GM12878 (cell line): ENCODE data around the gene SMIM13.

Experiments used
- ATF2 ChIP-seq: IDR thresholded peaks from 2 replicates; pipeline ENCODE4 v1.6.1; 2012; ENCODE audit warnings: low read length, inconsistent platforms
- CHD2 ChIP-seq: IDR thresholded peaks from 2 replicates; pipeline ENCODE4 v1.6.1; 2011; ENCODE audit warnings: low read depth, low read length, improper control_type of control experiment, borderline replicate concordance
- ESRRA ChIP-seq: IDR thresholded peaks from 2 replicates; pipeline ENCODE4 v1.6.1; 2012; ENCODE audit warnings: mild to moderate bottlenecking, low read length, improper control_type of control experiment
- FOXK2 ChIP-seq: fragments of 450-650 bp; IDR thresholded peaks from 2 replicates; pipeline ENCODE4 v1.6.1; 2017; ENCODE audit warnings: mild to moderate bottlenecking, moderate library complexity
- FOXM1 ChIP-seq: IDR thresholded peaks from 2 replicates; pipeline ENCODE4 v1.6.1; 2012; ENCODE audit warnings: low read depth, mild to moderate bottlenecking, inconsistent platforms, low read length, moderate library complexity
- NRF1 ChIP-seq: conservative IDR thresholded peaks from 2 replicates; pipeline ENCODE4 v1.6.1; 2011; ENCODE audit warnings: mild to moderate bottlenecking, low read depth, low read length, improper control_type of control experiment
- POLR2A ChIP-seq: IDR thresholded peaks from 2 replicates; pipeline ENCODE4 v1.6.1; 2011; ENCODE audit warnings: low read depth, mild to moderate bottlenecking, low read length
- RFX5 ChIP-seq: IDR thresholded peaks from 2 replicates; pipeline ENCODE4 v1.6.1; 2011; ENCODE audit warnings: low read depth, low read length, improper control_type of control experiment
- SP1 ChIP-seq: IDR thresholded peaks from one replicate; pipeline ENCODE4 v1.6.1; 2011; ENCODE audit warnings: low read depth, low read length
- ZNF384 ChIP-seq: IDR thresholded peaks from 2 replicates; pipeline ENCODE4 v1.6.1; 2012; ENCODE audit warnings: low read depth, mild to moderate bottlenecking, low read length, improper control_type of control experiment, borderline replicate concordance
- TF ChIP-seq, protein P1 (sequence below): IDR thresholded peaks from 2 replicates; pipeline ENCODE4 v1.6.1; 2011; ENCODE audit warnings: low read depth, low read length, improper control_type of control experiment, borderline replicate concordance
- TF ChIP-seq, protein P2 (sequence below), 3 experiments: IDR thresholded peaks in 2 of 3; conservative IDR thresholded peaks in 1 of 3; 2 replicates each; pipeline ENCODE4 v1.5.1; 2011; ENCODE audit warnings: low read depth in 3 of 3, low read length in 3 of 3, mild to moderate bottlenecking in 3 of 3, control low read depth in 2 of 3, moderate library complexity in 2 of 3, inconsistent platforms in 1 of 3, mixed read lengths in 1 of 3; ENCODE audit not compliant: control insufficient read depth in 2 of 3, insufficient read depth in 1 of 3; ENCODE audit errors: extremely low read depth in 1 of 3
- TF ChIP-seq, protein P3 (sequence below): IDR thresholded peaks from 2 replicates; pipeline ENCODE4 v1.6.1; 2011; ENCODE audit warnings: low read depth, mild to moderate bottlenecking, low read length, moderate library complexity, borderline replicate concordance; ENCODE audit errors: extremely low read depth

DNA sequence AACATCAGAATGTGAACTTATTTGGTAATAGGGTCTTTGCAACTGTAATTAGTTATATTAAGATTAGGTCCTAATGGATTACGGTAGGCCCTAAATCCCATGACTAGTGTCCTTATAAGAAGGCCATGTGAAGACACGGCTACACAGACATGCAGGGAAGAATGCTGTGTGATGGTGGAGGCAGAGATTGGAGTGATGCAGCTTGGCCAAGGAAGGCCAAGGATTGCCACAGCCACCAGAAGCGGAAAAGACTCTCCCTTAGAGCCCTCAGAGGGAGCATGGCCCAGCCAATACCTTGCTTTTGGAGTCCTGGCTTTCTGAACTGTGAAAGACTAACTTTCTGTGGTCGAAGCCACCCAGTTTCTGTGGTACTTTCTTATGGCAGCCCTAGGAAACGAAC lies 9.7 kb upstream of the SMIM13 start:
- TF ChIP-seq, protein P1, sequence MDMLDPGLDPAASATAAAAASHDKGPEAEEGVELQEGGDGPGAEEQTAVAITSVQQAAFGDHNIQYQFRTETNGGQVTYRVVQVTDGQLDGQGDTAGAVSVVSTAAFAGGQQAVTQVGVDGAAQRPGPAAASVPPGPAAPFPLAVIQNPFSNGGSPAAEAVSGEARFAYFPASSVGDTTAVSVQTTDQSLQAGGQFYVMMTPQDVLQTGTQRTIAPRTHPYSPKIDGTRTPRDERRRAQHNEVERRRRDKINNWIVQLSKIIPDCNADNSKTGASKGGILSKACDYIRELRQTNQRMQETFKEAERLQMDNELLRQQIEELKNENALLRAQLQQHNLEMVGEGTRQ, result no peak
- TF ChIP-seq, protein P2, sequence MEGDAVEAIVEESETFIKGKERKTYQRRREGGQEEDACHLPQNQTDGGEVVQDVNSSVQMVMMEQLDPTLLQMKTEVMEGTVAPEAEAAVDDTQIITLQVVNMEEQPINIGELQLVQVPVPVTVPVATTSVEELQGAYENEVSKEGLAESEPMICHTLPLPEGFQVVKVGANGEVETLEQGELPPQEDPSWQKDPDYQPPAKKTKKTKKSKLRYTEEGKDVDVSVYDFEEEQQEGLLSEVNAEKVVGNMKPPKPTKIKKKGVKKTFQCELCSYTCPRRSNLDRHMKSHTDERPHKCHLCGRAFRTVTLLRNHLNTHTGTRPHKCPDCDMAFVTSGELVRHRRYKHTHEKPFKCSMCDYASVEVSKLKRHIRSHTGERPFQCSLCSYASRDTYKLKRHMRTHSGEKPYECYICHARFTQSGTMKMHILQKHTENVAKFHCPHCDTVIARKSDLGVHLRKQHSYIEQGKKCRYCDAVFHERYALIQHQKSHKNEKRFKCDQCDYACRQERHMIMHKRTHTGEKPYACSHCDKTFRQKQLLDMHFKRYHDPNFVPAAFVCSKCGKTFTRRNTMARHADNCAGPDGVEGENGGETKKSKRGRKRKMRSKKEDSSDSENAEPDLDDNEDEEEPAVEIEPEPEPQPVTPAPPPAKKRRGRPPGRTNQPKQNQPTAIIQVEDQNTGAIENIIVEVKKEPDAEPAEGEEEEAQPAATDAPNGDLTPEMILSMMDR (IDR thresholded peaks at IDR 0.05 in 2 of 3, conservative IDR thresholded peaks at IDR 0.05 in 1 of 3; ENCODE audit: control insufficient read depth in 2 of 3, extremely low read depth in 1 of 3, insufficient read depth in 1 of 3, low read depth in 3 of 3, low read length in 3 of 3), result no peak
- no peak for TF ChIP-seq RFX5
- TF ChIP-seq ESRRA, result no peak
- TF ChIP-seq ATF2, result no peak
- no peak for TF ChIP-seq CHD2
- TF ChIP-seq SP1, result no peak
- no peak for TF ChIP-seq NRF1
- TF ChIP-seq ZNF384, result no peak
- TF ChIP-seq FOXK2, result no peak
- TF ChIP-seq, protein P3, sequence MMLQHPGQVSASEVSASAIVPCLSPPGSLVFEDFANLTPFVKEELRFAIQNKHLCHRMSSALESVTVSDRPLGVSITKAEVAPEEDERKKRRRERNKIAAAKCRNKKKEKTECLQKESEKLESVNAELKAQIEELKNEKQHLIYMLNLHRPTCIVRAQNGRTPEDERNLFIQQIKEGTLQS, result no peak
- no peak for TF ChIP-seq FOXM1
- no peak for TF ChIP-seq POLR2A
